HG02763 (cell line): ENCODE data around the gene FGFBP3.

Experiments
- ATAC-seq: cut with Tn5 transposase; IDR thresholded peaks from one replicate; pipeline ENCODE4 v1.9.1; 2021; ENCODE audit warnings: mild to moderate bottlenecking, moderate library complexity; ENCODE audit not compliant: unreplicated experiment

FGFBP3 gene, protein sequence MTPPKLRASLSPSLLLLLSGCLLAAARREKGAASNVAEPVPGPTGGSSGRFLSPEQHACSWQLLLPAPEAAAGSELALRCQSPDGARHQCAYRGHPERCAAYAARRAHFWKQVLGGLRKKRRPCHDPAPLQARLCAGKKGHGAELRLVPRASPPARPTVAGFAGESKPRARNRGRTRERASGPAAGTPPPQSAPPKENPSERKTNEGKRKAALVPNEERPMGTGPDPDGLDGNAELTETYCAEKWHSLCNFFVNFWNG

DNA sequence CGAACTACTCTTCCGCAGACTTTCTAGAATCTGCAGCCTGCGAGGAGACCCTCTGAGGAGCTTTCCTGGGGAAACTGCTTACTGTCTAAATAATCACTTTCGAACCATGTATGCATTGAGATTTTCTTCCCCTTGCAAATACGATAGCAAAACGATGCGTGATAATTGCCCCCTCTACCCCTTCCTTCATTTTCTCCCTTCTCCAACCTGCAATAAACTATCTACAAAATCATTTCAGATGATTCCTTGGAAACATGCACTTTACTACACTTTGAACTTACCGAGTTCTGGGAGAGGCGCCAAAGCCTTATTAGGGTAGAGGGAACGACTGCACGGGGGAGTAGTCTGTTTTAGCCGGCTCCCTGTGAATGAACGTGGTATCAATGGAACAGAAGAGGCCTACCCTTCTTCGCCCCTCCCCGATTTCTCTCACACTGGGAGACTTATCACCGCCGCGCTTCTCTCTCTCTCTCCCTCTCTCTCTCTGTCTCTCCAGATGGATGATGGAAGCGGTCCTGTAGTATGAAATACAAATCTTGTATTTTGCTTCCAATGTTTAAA lies at the start of gene FGFBP3:
TSS of gene FGFBP3 (minus strand) at position 370 of the 561 bp plus-strand sequence. CDS start 517 bp downstream, outside the sequence.
- ATAC-seq, result no peak

DNA sequence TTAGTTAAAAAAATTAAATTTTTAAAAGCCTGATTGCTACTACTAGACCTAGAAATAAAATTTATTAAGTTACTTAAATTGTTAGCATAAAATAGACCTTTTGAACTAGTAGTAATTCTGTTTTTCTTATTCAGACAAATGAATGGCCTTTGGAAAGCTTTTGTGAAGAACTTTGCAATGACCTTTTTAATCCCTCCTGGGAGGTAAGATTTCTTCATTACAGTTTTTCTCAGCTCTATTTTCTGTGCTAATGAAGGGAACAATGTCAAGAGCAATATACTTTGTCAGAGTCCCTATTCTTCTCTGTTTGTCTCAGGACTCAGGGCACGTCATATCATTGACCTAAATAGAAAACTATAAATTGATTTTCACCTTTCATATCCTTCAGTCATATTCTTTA lies 47.8 kb upstream of the FGFBP3 start:
- ATAC-seq, result no peak

DNA sequence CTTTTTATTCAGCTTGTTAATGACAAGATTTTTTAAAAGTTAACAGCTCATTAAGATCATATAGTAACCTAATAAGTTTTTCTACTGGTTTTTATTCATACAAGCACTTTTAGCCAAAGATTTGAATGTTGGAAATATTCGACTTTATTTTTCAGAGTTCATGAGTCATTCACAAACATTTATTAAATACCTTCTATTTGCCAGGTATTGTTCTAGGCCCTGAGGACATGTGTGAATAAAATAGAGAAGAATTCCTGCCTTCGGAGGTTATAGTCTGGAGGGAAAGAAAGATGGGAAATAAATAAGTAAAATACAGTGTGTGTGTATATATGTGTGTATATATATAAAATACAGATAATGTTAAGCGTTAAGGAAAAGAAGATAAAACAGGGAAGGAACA lies 45.8 kb upstream of the FGFBP3 start:
- no peak for ATAC-seq

DNA sequence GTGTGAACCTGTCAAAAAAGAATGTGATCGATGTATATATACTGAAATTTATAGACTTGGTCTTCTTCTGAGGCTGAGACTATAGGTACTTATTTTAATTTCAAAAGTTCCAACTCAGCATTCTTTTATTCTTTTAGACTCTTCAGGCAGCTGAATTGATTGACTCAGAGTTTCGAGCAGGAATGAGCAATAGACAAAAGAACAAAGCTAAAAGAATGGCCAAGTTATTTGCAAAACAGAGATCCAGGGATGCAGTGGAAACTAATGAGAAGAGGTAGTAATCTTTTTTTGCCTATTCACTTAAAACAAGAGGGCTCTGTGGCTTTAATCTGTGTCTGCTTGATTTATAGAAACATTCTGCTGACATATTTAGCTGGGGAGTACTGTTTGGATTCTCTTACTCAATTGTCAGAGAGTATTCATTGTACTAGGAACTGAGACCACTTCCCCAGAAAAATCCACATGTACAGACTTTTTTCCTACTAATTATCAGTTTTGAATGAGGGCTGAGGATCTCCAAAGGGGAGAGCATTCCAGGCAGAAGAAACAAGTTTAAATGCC lies 44.4 kb upstream of the FGFBP3 start:
- no peak for ATAC-seq

DNA sequence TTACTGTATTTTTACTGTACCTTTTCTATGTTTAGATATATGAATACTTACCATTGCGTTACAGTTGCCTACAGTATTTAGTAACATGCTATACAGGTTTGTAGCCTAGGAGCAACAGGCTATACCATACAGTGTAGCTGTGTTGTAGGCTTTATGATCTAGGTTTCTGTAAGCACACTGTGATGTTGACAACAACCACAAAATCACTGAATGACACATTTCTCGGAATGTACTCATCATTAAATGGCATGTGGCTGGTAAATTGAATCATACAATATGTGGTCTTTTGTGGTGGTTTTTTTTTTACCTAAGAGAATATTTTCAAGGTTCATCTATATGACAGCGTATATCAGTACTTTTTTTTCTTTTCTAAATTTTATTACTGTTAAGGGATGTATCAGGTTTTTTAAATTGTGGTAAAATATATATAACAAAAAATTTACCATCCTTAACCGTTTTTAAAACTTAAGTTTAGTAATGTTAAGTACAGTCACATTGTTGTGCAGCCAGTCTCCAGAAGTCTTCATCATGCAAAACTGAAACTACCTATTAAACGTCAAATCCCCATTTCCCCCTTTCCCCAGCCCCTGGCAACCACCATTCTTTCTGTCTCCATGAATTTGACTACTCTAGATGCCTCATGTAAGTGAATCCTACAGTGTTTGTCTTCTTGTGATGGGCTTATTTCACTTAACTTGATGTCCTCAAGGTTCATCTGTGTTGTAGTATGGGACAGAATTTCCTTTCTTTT lies 35.8 kb upstream of the FGFBP3 start:
- no peak for ATAC-seq

DNA sequence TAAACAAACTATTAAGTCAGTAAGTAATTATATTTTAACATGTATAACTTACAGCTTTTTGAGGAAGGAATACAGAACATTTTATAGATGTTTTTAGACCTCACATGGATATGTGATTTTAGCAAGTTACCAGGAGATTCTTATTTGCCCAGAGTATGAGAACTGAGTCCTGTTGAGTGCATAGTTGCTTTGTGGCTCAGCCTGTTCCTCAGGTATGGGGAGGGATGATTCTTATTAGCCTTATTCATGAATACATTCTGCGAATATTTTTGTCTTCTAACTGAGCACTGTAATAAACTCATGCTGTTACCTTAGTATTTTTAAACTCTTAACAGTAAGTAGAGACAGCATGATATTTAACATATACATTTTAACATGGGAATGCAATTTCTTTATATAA lies 32.1 kb upstream of the FGFBP3 start:
- ATAC-seq, result no peak

DNA sequence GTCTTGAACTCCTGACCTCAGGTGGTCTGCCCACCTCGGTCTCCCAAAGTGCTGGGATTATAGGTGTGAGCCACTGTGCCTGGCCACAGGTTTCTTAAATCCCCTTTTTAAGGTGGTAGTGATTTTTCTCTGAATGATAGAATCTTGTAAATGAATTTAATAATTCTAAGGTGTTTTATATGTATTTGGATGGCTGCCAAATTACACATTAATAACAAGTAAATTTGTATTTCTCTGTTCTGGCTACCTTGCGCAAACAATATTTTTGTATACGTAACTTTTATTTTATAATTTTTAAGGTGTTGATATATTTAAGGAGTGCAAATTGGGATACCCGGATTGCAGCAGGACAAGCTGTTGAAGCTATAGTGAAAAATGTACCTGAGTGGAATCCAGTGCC lies 30.4 kb upstream of the FGFBP3 start:
- no peak for ATAC-seq

DNA sequence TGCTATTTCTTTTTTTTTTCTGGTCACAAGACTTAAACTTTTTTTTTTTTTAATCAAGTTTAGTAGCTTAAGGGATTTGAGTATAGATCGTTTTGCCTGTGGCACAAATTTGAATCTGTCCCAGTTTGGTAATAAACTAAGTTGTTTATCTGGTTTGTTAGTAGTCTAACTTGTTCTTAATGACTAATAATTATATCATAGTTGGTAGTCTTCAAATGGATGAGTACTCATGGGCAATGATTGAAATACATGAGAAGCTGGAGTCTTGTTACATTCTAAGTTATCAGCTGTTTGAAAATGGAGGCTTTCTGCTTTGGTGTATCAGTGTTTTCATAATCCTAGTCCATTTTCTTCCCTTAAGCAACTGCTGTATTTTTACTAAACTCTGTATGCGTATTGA lies 26.6 kb upstream of the FGFBP3 start:
- no peak for ATAC-seq

DNA sequence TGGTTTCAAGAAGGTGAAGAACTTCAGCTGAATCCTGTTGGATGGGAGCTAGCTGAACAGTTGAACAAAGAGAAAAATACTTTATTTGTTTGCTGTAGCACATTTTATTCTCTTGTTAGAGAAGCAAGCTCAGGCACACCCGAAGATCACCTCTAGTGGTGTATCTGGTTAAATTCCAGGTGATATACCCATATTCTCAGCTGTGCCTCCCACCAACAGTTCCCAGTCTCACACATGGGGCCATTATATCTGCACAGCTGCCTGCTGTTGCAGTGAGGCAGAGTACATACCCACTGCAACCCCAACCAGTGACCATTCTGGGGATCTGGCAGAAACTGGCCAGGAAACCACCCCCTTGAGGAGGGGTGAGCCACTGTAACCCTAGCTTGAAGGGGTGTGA lies 23.5 kb upstream of the FGFBP3 start:
- no peak for ATAC-seq

DNA sequence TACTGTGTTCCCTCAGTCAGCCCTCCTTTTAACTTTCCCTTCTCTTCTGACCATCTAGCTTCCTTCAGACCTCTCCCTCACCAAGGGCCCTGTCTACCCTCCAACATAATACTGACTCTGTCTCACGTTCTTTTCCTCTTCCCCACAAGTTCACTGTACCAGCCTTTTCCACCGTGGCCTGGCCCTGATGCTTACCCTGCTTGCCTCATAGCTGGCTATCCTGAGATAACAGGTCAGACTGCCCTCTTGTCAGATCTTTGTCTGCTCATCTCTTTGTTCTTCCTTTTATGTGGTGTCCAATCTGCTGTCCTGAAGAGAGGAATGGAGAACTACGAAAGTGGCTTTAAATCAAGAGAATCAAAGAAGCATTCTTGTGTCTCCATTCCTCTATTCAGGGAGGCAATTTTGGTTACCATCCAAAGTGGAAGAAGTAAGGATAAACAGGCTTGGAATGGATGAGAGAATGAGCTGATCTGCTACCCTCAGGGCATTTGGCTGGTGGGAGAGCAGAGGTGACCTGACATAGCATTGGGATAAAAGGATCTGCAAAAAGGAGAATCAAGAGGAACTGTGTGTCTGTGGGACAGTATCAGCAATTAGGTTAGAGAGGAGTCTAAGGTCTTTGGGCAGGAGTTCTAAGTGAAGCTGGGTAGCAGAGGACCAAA lies 22.4 kb upstream of the FGFBP3 start:
- ATAC-seq, result no peak

DNA sequence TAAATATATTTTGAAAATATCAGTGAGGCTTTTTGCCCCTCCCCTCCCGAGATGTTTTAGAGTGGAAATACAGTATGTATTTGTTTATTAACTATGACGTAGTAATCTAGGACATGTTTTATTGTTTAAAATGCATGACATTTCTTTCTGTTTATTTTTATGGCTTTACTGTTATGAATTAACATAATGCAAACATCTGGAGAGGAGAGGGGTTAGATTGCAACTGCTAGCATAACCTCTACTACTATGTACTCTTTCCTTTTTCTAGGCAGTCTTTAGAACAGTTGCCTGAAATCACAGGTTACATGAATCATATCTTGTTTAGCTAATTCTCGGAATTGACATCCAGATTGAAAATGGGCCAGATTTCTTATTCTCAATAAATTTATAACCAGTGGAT lies 21.7 kb upstream of the FGFBP3 start:
- ATAC-seq, result no peak

DNA sequence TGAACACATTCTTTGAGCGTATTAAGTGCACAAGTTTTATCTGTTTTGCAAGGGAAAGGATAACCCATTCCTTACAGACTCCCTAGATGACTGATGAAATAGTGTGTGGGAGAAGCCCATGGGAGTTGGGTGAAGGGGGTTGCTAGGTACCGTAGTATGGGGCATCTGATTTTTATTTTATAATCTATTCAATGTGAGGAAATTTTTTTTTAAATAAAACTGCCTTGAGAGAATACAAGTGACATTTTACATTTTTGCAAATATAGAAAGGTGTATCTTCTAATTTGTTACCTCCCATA lies 15.7 kb upstream of the FGFBP3 start:
- no peak for ATAC-seq

DNA sequence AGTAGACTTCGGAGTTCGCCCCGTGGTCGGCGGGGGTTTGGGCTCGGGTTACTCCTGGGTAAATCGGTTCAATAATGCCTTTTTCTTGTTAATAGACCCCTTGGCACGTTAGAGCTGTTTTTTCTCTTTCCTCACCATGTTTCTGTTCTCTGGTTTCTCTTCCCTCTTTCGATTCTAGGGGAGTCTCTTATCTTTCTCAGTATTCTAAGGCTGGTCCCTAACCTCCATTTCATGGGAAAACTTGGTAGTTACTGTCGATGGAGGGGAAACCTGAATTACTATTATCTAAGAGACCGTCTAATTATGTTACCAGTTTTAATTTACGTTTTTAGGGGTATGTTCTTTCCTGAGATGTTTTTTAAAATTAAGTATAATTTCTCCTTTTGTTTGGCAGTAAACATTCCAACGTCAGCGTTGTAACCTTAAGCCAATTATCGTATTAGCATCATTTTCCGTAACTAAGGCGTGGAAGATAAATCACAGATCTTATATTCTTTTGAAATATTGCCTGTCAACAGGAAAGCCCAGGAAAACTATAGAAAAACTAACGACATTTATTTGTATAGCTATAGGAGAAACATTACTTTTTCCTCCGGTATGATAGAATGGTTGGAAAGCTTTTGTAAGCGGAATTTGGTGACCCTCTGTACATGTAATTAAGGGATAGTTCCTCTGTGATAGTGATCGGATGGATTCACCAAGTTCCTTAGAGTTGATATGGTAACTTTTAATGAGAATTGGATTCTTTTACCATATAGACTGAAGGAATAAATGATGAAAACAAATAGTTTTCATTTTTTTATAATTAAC lies 15.1 kb upstream of the FGFBP3 start:
- ATAC-seq, result peak; percentile 10

DNA sequence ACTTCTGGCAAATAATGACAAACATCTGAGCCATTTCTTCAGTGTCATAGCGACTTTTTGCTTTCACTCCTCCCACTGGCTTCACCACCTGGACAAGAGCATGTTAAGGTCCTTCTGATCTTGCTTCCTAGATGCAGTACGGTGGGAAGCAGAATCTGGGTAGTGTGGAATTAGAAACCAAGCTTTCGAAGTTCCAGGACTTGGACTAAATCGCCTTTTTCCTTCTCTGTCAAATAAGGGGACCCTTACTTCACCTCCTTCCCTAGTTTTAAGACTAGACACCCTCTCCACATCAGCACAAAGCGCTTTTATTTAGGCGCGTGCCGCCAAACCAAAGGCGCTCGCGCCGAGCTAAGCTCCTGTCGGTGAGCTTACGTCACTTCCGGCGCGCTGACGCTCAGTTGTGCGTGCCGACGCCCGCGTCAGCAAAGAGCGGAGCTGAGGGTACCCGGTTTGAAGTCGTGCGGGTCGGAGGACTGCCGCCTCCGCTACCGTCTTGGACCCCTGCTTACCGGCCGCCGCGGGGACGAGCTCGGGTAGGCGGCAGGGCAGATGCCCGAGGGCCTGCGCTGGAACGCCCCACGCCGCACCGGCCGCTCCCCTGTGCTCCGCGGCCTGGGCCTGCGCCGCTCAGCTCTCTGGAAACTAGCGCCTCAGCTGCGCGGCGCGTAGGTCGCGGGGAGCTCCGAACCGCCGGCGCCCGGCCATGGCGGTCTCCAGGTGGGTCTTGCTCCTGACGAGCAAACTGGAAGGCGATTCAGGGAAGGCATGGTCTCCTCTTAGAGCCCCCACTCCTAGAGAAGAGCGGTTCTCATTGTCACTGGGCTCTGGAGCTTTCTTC lies 14.3 kb upstream of the FGFBP3 start, which contains the start of gene BTAF1:
TSS of gene BTAF1 (plus strand) at position 400 of the 841 bp plus-strand sequence. CDS start at position 707, 307 bp downstream.
- ATAC-seq, result peak; percentile 96

DNA sequence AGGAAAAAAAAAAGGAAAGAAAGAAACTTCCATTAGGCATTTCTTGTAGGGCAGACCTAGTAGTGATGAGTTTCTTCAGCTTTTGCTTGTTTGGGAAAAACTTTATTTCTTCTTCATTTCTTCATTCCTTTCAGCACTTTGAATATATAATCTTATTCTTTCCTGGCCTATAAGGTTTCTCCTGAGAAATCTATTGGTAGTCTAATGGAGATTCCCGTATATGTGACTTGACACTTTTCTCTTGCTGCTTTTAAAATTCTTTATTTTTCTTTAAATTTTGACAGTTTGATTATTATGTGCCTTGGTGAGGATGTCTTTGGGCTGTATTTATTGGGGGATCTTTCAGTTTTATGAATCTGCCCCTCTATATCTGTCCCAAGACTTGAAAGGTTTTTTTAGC lies 10.4 kb upstream of the FGFBP3 start:
- ATAC-seq, result no peak

DNA sequence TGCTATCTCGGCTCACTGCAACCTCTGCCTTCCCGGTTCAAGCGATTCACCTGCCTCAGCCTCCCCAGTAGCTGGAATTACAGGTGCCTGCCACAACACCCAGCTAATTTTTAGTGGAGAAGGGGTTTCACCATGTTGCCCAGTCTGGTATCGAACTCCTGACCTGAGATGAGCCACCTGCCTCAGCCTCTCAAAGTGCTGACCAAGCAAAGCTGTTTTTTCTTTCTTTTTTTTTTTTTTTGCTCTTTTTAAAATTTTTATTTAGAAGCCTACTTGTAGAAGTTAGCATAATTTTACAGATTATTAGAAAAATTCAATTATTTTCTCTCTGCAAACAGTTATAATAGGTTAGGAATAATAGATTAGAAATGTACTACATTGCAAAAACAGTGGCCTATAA lies 1.2 kb upstream of the FGFBP3 start:
- ATAC-seq, result no peak

DNA sequence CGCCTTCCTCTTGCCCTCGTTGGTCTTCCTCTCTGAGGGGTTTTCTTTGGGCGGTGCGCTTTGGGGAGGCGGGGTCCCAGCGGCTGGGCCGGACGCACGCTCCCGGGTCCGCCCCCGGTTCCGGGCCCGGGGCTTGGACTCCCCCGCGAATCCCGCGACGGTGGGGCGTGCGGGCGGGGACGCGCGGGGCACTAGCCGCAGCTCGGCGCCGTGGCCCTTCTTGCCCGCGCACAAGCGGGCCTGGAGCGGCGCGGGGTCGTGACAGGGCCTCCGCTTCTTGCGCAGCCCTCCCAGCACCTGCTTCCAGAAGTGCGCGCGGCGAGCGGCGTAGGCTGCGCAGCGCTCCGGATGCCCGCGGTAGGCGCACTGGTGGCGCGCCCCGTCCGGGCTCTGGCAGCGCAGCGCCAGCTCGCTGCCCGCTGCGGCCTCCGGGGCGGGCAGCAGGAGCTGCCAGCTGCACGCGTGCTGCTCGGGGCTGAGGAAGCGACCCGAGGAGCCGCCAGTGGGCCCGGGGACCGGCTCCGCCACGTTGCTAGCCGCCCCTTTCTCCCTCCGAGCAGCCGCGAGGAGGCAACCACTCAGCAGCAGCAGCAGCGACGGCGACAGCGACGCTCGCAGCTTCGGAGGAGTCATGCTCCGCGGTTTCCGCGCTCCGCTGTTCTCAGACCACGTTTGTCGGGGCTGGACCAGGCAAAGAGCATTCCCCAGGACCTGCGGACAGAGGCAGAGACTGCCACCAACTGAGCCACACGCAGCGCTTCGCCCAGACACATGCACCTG lies 759 bp downstream of the FGFBP3 start:
- ATAC-seq, result peak; percentile 91

DNA sequence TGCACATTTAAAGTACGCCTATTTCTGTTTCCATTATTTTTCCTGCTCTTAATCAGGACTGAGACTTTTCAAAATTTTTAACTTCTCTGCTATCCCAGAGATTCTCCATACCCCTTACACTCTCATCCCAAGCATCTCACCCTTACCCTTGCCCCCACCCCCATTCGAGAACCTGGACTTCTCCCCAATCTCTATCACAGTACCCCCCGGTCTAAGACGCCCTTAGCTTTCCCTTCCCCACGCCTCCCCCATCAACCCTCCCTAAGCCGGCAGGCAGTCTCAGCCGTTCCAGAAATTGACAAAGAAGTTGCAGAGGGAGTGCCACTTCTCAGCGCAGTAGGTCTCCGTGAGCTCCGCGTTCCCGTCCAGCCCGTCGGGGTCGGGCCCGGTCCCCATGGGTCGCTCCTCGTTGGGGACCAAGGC lies 1.4 kb downstream of the FGFBP3 start:
- peak; percentile 17 for ATAC-seq

DNA sequence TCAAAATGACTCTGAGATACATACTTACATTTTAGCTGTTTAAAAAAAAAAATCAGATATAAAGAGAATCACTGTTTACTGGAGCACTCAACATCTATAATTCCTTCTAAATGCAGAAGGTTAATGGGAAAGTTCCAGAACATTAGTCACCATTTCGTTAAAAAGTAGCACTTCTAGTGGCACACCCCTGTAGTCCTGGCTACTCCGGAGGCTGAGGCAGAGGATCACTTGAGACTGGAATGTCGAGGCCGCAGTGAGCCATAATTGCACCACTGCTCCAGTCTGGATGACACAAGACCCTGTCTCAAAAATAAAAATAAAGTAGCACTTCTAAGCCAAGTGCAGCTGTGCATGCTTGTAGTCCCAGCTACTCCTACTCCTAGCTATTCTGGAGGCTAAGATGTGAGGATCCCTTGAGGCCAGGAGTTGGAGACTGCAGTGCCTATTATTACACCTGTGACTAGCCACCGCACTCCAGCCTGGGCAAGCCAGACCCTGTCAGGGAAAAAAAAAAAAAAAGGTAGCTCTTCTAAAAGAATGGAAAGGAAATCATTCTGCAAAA lies 2.2 kb downstream of the FGFBP3 start:
- ATAC-seq, result no peak
